IPS-NIHi11 (cell line): Measurements from ENCODE around the gene ZNF749.
"Not testable (repeated sequence)": the region's sequence is repeated elsewhere in the genome, so short reads cannot be mapped to it uniquely, and the experiment has no call there.

Experiments
- DNase-seq: peaks from one replicate; pipeline ENCODE4 v3.0.0; 2012; ENCODE audit warnings: mixed read lengths, low spot score

The ZNF749 gene

DNA sequence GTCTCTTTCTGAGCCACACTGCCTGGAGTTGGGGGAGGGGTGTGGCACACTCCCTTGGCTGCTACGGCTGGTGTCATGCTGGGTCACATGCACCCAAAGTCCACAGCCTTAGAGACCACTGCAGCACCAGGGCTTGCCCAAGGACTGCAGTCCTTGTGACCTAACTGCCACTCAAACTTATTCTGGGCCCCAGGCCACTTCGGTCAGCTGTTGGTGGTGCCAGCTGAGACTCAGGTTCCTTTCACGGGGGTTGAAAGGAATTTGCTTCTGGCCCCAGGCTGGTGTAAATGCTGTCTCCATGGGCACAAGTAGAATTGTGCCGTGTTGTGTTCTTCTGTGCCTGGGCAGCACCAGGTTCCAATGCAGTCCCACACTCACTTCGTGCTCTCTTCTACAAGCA, 31.4 kb downstream of the ZNF749 start:
- DNase-seq, result no peak

DNA sequence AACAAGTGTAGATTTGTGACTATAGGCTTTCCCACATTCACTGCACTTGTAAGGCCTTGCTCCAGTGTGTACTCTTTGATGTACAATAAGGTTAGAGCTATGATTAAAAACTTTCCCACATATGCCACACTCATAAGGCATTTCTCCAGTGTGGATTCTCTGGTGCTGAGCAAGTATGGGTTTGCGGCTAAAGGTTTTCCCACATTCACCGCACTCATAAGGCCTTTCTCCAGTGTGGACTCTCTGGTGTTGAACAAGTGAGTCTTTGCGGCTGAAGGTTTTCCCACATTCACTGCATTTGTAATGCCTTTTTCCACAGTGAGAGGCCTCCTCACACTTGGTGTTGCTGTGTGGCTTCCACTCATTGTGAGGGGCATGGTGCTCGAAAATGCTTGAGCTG, 38.5 kb downstream of the ZNF749 start:
- DNase-seq, result no peak

- peak; percentile 93 for DNase-seq
These were observed 42.3 kb downstream of the ZNF749 start, which contains the start of gene ZNF772 for GRCh38 chr19:57477191-57478008. ZNF772 (minus strand) TSS chr19:57477566; CDS start chr19:57477309, 257 bp downstream.

GRCh38 chr19:57487477-57488298, 52.6 kb downstream of the ZNF749 start, which contains the start of gene ZNF419:
ZNF419 (plus strand) TSS chr19:57487750; CDS start chr19:57487951, 201 bp downstream.
- peak; percentile 95 for DNase-seq

DNA sequence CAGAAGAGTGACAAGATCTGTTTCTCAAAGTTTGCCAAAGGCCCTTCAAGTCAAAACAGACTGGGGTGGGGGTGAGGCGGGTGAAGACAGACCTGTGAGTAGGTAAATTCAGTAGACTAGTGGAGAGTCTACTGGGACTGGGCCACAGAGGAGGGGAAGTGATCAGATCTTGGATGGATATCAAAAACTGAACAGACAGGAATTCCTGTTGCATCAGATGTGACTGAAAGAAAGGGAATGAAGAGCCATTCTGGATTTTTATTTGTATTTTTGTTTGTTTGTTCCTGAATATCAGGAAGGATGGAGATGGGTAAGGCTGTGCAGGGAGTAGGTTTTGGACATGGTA, 53.1 kb downstream of the ZNF749 start:
- not testable (repeated sequence) for DNase-seq
